ENCODE measurements around the gene FCGR3A.
"Not testable (repeated sequence)": the region's sequence is repeated elsewhere in the genome, so short reads cannot be mapped to it uniquely, and the experiment has no call there.

DNA sequence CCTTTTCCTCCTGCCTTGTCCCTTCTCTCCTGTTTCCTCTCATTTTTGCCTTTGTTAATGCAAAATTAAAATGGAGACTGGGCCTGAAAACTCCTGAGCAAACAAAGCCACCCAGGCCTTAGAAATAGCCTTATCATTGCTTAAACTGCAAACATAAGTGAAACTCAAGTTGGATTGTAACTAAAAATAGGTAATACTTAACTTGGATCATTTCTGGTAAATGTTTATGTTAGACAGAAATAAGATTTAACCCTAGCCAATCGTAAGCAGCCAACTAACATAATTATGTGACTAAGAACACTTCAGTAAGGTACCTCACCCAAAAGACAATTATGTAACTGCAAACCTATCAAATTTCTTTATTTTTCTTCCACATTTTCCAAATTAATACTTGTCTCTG, 35.7 kb downstream of the FCGR3A start:
- not testable (repeated sequence) for TF ChIP-seq CTCF, EP300 (IDR thresholded peaks at IDR 0.05)

All from gastroesophageal sphincter (tissue), 3 donors.